Stimulated activated naive CD8-positive, alpha-beta T cell treated with anti-CD3 and anti-CD28 coated beads, Interleukin-15, Interleukin-2, amounts not matched to agents 100 ng/mL and 50 ng/mL, for 24 hours (primary cell): ENCODE data around the gene COL6A2.
"Not testable (repeated sequence)": the region's sequence is repeated elsewhere in the genome, so short reads cannot be mapped to it uniquely, and the experiment has no call there.

Source experiments
- H3K27ac Mint-ChIP-seq: one replicate; pipeline ENCODE4 v1.8.0; 2021; ENCODE audit warnings: mild to moderate bottlenecking, mixed read lengths
- H3K27me3 Mint-ChIP-seq: one replicate; pipeline ENCODE4 v1.8.0; 2021; ENCODE audit warnings: mixed read lengths
- H3K36me3 Mint-ChIP-seq: one replicate; pipeline ENCODE4 v1.8.0; 2021; ENCODE audit warnings: low read depth, mixed read lengths
- H3K4me1 Mint-ChIP-seq: one replicate; pipeline ENCODE4 v1.8.0; 2021; ENCODE audit warnings: low read depth, mixed read lengths
- H3K4me3 Mint-ChIP-seq: one replicate; pipeline ENCODE4 v1.8.0; 2021; ENCODE audit warnings: mild to moderate bottlenecking, mixed read lengths
- H3K9me3 Mint-ChIP-seq: one replicate; pipeline ENCODE4 v1.8.0; 2021; ENCODE audit warnings: mixed read lengths

Gene COL6A2

GRCh38 chr21:46065914-46066551, 31.9 kb upstream of the COL6A2 start:
- Mint-ChIP-seq H3K27ac (peak overlapping the region; percentile 80), H3K36me3 (no peaks in the 10 kb centered on the region), H3K9me3 (peaks cover 4% of the 10 kb centered on the region), H3K27me3 (peaks cover 23% of the 10 kb centered on the region), H3K4me1 (peaks cover 39% of the 10 kb centered on the region), H3K4me3 (peak overlapping the region; percentile 2)

- Mint-ChIP-seq H3K27me3 (peaks cover 23% of the 10 kb centered on the region), H3K4me3 (no peak overlapping the region), H3K36me3 (no peaks in the 10 kb centered on the region), H3K9me3 (peaks cover 4% of the 10 kb centered on the region), H3K4me1 (peaks cover 32% of the 10 kb centered on the region), H3K27ac (no peak overlapping the region)
Measured at GRCh38 chr21:46066591-46067331, 31.2 kb upstream of the COL6A2 start.

- peaks cover 16% of the 10 kb centered on the region for H3K27me3 Mint-ChIP-seq
- H3K4me1 Mint-ChIP-seq = peaks cover 24% of the 10 kb centered on the region
- no peaks in the 10 kb centered on the region for H3K36me3 Mint-ChIP-seq
- H3K27ac Mint-ChIP-seq = no peak overlapping the region
- H3K9me3 Mint-ChIP-seq = no peaks in the 10 kb centered on the region
- no peak overlapping the region for H3K4me3 Mint-ChIP-seq
Measured at GRCh38 chr21:46067505-46068201, 30.3 kb upstream of the COL6A2 start.

- Mint-ChIP-seq H3K9me3 (no peaks in the 10 kb centered on the region), H3K36me3 (no peaks in the 10 kb centered on the region), H3K4me1 (peaks cover 24% of the 10 kb centered on the region), H3K27ac (no peak overlapping the region), H3K4me3 (no peak overlapping the region), H3K27me3 (peaks cover 16% of the 10 kb centered on the region)
Measured at GRCh38 chr21:46068516-46069079, 29.3 kb upstream of the COL6A2 start.

- peaks cover 22% of the 10 kb centered on the region for H3K4me1 Mint-ChIP-seq
- H3K36me3 Mint-ChIP-seq = no peaks in the 10 kb centered on the region
- H3K27ac Mint-ChIP-seq = no peak overlapping the region
- no peaks in the 10 kb centered on the region for H3K9me3 Mint-ChIP-seq
- H3K4me3 Mint-ChIP-seq = no peak overlapping the region
- peaks cover 15% of the 10 kb centered on the region for H3K27me3 Mint-ChIP-seq
Measured at GRCh38 chr21:46069166-46069565, 28.7 kb upstream of the COL6A2 start.

GRCh38 chr21:46069719-46070279, 28.1 kb upstream of the COL6A2 start:
- no peaks in the 10 kb centered on the region for H3K9me3 Mint-ChIP-seq
- no peaks in the 10 kb centered on the region for H3K36me3 Mint-ChIP-seq
- peaks cover 18% of the 10 kb centered on the region for H3K4me1 Mint-ChIP-seq
- H3K27ac Mint-ChIP-seq = no peak overlapping the region
- H3K27me3 Mint-ChIP-seq = peaks cover 12% of the 10 kb centered on the region
- H3K4me3 Mint-ChIP-seq = no peak overlapping the region

DNA sequence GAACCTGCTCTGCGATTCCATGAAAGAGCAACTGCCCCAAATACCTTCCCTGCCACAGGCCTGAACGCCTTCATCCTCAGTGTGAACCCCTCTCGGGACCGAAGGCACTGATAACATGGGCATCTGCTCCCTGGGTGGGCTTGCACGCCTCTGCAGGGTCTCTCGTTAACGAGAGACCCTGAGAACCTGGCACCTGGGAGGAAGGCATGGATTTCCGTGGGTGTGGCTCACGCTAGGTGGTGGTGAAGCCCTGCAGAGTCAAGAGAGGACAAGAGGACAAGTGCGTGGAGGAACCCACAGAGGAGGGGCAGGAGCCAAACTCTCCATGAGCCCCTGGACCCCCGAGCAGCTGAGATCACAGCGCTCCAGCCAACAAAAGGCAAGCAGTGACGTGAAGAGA, 26.8 kb upstream of the COL6A2 start:
- H3K4me1 Mint-ChIP-seq = peaks cover 5% of the 10 kb centered on the region
- no peak overlapping the region for H3K4me3 Mint-ChIP-seq
- H3K36me3 Mint-ChIP-seq = no peaks in the 10 kb centered on the region

GRCh38 chr21:46076724-46077123, 21.2 kb upstream of the COL6A2 start:
- H3K9me3 Mint-ChIP-seq, H3K27ac Mint-ChIP-seq, H3K4me1 Mint-ChIP-seq, H3K36me3 Mint-ChIP-seq, H3K27me3 Mint-ChIP-seq, H3K4me3 Mint-ChIP-seq: not testable (repeated sequence)

More for the DNA sequence above, 26.8 kb upstream of the COL6A2 start:
- H3K27me3 Mint-ChIP-seq = peaks cover 7% of the 10 kb centered on the region
- H3K27ac Mint-ChIP-seq = no peak overlapping the region
- H3K9me3 Mint-ChIP-seq = no peaks in the 10 kb centered on the region

- Mint-ChIP-seq H3K4me3 (no peak overlapping the region), H3K27me3 (peaks cover 8% of the 10 kb centered on the region), H3K9me3 (no peaks in the 10 kb centered on the region), H3K4me1 (no peaks in the 10 kb centered on the region), H3K27ac (no peak overlapping the region), H3K36me3 (no peaks in the 10 kb centered on the region)
Measured at GRCh38 chr21:46077674-46078101, 20.2 kb upstream of the COL6A2 start.

GRCh38 chr21:46078322-46078977, 19.5 kb upstream of the COL6A2 start:
- Mint-ChIP-seq H3K27me3 (peaks cover 8% of the 10 kb centered on the region), H3K36me3 (no peaks in the 10 kb centered on the region), H3K27ac (no peak overlapping the region), H3K4me3 (no peak overlapping the region), H3K4me1 (no peaks in the 10 kb centered on the region), H3K9me3 (no peaks in the 10 kb centered on the region)

DNA sequence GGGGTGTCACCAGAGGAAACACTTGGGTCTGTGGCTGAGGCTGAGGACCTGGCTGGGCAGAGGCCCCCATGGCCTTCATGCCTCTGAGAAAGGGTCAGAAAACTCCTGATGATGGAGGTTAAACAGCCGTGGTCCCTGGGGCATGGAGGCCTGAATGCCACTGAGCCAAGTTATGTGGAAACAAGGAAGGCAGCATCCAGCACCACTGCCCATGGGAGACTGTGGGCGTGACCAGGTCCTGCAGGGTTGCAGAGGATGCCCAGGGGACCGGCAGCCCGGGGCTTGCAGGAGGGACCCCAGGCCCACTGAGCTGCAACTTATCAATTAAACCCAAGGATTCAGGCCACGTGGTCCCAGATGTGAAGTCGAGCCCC, 18.9 kb upstream of the COL6A2 start:
- H3K9me3 Mint-ChIP-seq = no peaks in the 10 kb centered on the region
- H3K27me3 Mint-ChIP-seq = peaks cover 8% of the 10 kb centered on the region
- no peak overlapping the region for H3K27ac Mint-ChIP-seq
- no peak overlapping the region for H3K4me3 Mint-ChIP-seq
- H3K36me3 Mint-ChIP-seq = no peaks in the 10 kb centered on the region
- H3K4me1 Mint-ChIP-seq = no peaks in the 10 kb centered on the region

GRCh38 chr21:46079352-46080170, 18.4 kb upstream of the COL6A2 start:
- H3K4me3 Mint-ChIP-seq = no peak overlapping the region
- no peak overlapping the region for H3K27ac Mint-ChIP-seq
- H3K27me3 Mint-ChIP-seq = peaks cover 8% of the 10 kb centered on the region
- H3K9me3 Mint-ChIP-seq = no peaks in the 10 kb centered on the region
- H3K36me3 Mint-ChIP-seq = no peaks in the 10 kb centered on the region
- H3K4me1 Mint-ChIP-seq = no peaks in the 10 kb centered on the region

GRCh38 chr21:46080171-46081021, 17.5 kb upstream of the COL6A2 start:
- Mint-ChIP-seq H3K27ac (no peak overlapping the region), H3K27me3 (peaks cover 4% of the 10 kb centered on the region), H3K4me1 (no peaks in the 10 kb centered on the region), H3K4me3 (no peak overlapping the region), H3K9me3 (no peaks in the 10 kb centered on the region), H3K36me3 (no peaks in the 10 kb centered on the region)
